ENCODE results near the gene EDC4. TPM values are rescaled to one million over a fixed set of nuclear protein-coding genes. Genes with fewer than 3 reads are reported as not detected.
A peak's percentile ranks its signal among the peaks of the same experiment; 100 is the strongest.

The EDC4 gene
- total RNA-seq, 1 experiment from 2014 or later = 106 TPM

DNA sequence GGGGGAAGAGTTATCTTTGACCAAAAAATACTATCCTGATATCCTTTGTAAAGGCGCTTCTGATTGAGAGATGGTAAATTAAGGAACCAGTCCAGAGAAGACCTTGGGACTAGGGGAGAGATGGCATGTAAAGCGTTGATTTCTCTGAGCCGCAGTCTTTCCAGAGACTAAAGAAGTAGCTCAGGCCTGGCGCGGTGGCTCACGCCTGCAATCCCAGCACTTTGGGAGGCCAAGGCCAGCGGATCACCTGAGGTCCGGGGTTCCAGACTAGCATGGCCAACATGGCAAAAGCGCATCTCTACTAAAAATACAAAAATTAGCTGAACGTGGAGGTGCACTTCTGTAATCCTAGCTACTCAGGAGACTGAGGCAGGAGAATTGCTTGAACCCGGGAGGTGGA lies 24.7 kb upstream of the EDC4 start:
- no peak overlapping the region for H3K27ac ChIP-seq (ENCODE audit: insufficient read length, low read depth, low read length)
- H2BK15ac ChIP-seq (ENCODE audit: low read depth, low read length) = no peak overlapping the region
- Mint-ChIP-seq H3K4me1 (peaks cover 39 to 40% of the 10 kb centered on the region in 2 experiments), H3K27me3 (ENCODE audit: low read depth) (no peaks in the 10 kb centered on the region), H3K36me3 (ENCODE audit: insufficient read depth in 1 of 3, low read depth in 3 of 3) (peaks cover 11 to 24% (median 16%) of the 10 kb centered on the region in 3 experiments), H3K4me3 (peak overlapping the region; percentile 94 to 98), H3K9me3 (peaks cover 0 to 2% of the 10 kb centered on the region in 2 experiments; a peak in 1 of 5 replicates), H3K27ac (peak overlapping the region; percentile 9 to 95 (median 93); a peak in 4 of 7 replicates)
- no peak overlapping the region for H2AFZ ChIP-seq (ENCODE audit: low read length)
- peaks cover 23% of the 10 kb centered on the region; the same call in 1 of the 2 replicates for H3K79me2 ChIP-seq (ENCODE audit: insufficient read depth, low read length)
- H3K56ac ChIP-seq (ENCODE audit: insufficient read length, low read depth, low read length) = no peak overlapping the region
- WGBS (ENCODE audit: extremely low coverage, insufficient read length, low lambda C conversion rate) = no CpG with 5 or more reads among the region's 11 CpGs
- no peak overlapping the region for H2BK5ac ChIP-seq (ENCODE audit: insufficient read length, low read length)
- no peak overlapping the region for H3K14ac ChIP-seq (ENCODE audit: insufficient read depth, low read length)
- H3K23ac ChIP-seq (ENCODE audit: insufficient read length, low read depth, low read length) = no peak overlapping the region
- H2AK5ac ChIP-seq (ENCODE audit: insufficient read length, low read length) = no peak overlapping the region
- peaks cover 10% of the 10 kb centered on the region for H3K23me2 ChIP-seq (ENCODE audit: insufficient read length, low read depth, low read length, poor library complexity, severe bottlenecking)
- H4K91ac ChIP-seq (ENCODE audit: insufficient read length, low read depth, low read length) = no peak overlapping the region
- no peak overlapping the region for H3K9ac ChIP-seq (ENCODE audit: extremely low read depth, insufficient read length, low read length)
- no peak overlapping the region for H4K8ac ChIP-seq (replicated peaks; ENCODE audit: insufficient read length, low read depth, low read length)
- no peak for DNase-seq
- no peak overlapping the region for H3K18ac ChIP-seq (ENCODE audit: insufficient read length, low read depth, low read length)
- no peak overlapping the region for H3K4ac ChIP-seq (ENCODE audit: low read depth, low read length)
- no peak overlapping the region for H3T11ph ChIP-seq (ENCODE audit: low read length)
- no peaks in the 10 kb centered on the region for H4K20me1 ChIP-seq (ENCODE audit: control insufficient read depth, insufficient read depth, insufficient read length)
- no peak overlapping the region for H2BK12ac ChIP-seq (ENCODE audit: insufficient read length, low read depth, low read length)
- no peaks in the 10 kb centered on the region for H3K79me1 ChIP-seq (ENCODE audit: insufficient read depth, low read depth, low read length, poor library complexity, severe bottlenecking)
- no peak overlapping the region for H4K5ac ChIP-seq (ENCODE audit: insufficient read length, low read depth, low read length)
- TF ChIP-seq, protein P1, sequence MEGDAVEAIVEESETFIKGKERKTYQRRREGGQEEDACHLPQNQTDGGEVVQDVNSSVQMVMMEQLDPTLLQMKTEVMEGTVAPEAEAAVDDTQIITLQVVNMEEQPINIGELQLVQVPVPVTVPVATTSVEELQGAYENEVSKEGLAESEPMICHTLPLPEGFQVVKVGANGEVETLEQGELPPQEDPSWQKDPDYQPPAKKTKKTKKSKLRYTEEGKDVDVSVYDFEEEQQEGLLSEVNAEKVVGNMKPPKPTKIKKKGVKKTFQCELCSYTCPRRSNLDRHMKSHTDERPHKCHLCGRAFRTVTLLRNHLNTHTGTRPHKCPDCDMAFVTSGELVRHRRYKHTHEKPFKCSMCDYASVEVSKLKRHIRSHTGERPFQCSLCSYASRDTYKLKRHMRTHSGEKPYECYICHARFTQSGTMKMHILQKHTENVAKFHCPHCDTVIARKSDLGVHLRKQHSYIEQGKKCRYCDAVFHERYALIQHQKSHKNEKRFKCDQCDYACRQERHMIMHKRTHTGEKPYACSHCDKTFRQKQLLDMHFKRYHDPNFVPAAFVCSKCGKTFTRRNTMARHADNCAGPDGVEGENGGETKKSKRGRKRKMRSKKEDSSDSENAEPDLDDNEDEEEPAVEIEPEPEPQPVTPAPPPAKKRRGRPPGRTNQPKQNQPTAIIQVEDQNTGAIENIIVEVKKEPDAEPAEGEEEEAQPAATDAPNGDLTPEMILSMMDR (conservative IDR thresholded peaks at IDR 0.05) = no peak
- peaks cover 10% of the 10 kb centered on the region; the same call in 1 of the 2 replicates for H3K4me1 ChIP-seq (ENCODE audit: insufficient read depth, low read length)
- H2BK20ac ChIP-seq (ENCODE audit: low read depth, low read length, poor library complexity, severe bottlenecking) = no peak overlapping the region
- H2BK120ac ChIP-seq (ENCODE audit: low read depth, low read length, poor library complexity, severe bottlenecking) = no peak overlapping the region
- H3K4me2 ChIP-seq (ENCODE audit: insufficient read depth, insufficient read length, low read length) = peak overlapping the region; percentile 81
- H3K27me3 ChIP-seq (ENCODE audit: insufficient read depth, low read length) = no peaks in the 10 kb centered on the region
- no peaks in the 10 kb centered on the region for H3K9me3 ChIP-seq (ENCODE audit: control insufficient read depth, low read depth, low read length)

Data from H9 (cell line).